NB4 (cell line): Measurements from ENCODE around the gene MGME1.

Experiments
- MAX ChIP-seq: IDR thresholded peaks from 2 replicates; pipeline ENCODE4 v1.6.1; 2011; ENCODE audit warnings: low read depth, low read length
- POLR2A ChIP-seq: IDR thresholded peaks from 2 replicates; pipeline ENCODE4 v1.6.1; 2011; ENCODE audit warnings: mild to moderate bottlenecking; ENCODE audit not compliant: insufficient read length; ENCODE audit errors: extremely low read depth
- TF ChIP-seq, protein P1 (sequence below): IDR thresholded peaks from one replicate; pipeline ENCODE4 v1.5.1; 2012; ENCODE audit warnings: low read depth, low read length

DNA sequence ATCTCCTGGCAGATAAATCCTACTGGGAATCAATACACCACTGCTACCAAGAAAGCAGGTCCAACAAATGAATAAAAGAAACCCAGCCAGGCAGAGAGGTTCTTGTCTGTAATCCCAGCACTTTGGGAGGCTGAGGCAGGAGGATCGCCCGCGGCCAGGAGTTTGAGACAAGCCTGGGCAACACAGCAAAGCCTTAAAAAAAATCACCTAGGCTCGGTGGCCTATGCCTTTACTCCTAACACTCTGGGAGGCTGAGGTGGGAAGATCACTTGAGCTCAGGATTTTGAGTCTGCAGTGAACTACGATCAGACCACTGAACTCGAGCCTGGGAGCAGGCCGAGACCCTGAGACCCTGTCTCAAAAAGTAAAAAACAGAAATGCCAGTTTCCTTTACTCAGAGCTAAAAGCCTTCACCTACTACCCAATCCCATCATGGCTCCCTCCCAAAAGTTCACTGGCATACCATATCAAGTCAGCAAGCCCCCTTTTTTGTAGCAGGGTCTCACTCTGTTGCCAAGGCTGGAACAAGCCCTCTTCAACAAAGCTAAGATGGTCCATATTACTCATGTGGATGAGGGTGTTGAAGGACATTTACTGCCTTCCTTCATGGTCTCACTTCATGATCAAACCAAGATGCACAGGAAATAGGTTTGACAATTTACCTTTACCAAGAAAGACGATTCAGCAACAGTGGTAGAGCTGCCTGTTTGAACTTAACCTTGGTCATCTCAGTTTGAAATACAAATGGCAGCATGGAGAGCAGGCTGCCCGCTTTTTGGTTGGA, 5.5 kb upstream of the MGME1 start:
- TF ChIP-seq, protein P1, sequence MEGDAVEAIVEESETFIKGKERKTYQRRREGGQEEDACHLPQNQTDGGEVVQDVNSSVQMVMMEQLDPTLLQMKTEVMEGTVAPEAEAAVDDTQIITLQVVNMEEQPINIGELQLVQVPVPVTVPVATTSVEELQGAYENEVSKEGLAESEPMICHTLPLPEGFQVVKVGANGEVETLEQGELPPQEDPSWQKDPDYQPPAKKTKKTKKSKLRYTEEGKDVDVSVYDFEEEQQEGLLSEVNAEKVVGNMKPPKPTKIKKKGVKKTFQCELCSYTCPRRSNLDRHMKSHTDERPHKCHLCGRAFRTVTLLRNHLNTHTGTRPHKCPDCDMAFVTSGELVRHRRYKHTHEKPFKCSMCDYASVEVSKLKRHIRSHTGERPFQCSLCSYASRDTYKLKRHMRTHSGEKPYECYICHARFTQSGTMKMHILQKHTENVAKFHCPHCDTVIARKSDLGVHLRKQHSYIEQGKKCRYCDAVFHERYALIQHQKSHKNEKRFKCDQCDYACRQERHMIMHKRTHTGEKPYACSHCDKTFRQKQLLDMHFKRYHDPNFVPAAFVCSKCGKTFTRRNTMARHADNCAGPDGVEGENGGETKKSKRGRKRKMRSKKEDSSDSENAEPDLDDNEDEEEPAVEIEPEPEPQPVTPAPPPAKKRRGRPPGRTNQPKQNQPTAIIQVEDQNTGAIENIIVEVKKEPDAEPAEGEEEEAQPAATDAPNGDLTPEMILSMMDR: no peak
- TF ChIP-seq MAX (no peak), POLR2A (no peak)
